Measurements from ENCODE around the gene ENC1.

The ENC1 gene

GRCh38 chr5:74625742-74626241 is 14.7 kb downstream of the ENC1 start:
- DNase-seq (ENCODE audit: low read depth), result peak; percentile 45
- peak; percentile 6 for TF ChIP-seq CTCF (IDR thresholded peaks at IDR 0.05; ENCODE audit: insufficient read depth, low read depth, low read length, missing control alignments)
- H3K4me3 ChIP-seq (ENCODE audit: low read length), result no peak overlapping the region

- H3K4me3 ChIP-seq (ENCODE audit: low read length), result no peak overlapping the region
- no peak for TF ChIP-seq CTCF (IDR thresholded peaks at IDR 0.05; ENCODE audit: insufficient read depth, low read depth, low read length, missing control alignments)
- peak; percentile 68 for DNase-seq (ENCODE audit: low read depth)
Observed at GRCh38 chr5:74624931-74625505, 15.5 kb downstream of the ENC1 start.

GRCh38 chr5:74624501-74624900 is 16.0 kb downstream of the ENC1 start:
- peak; percentile 99 for DNase-seq (ENCODE audit: low read depth)

GRCh38 chr5:74623748-74624408 is 16.6 kb downstream of the ENC1 start:
- DNase-seq (ENCODE audit: low read depth), result no peak
- no peak overlapping the region for H3K4me3 ChIP-seq (ENCODE audit: low read length)
- no peak for TF ChIP-seq CTCF (IDR thresholded peaks at IDR 0.05; ENCODE audit: insufficient read depth, low read depth, low read length, missing control alignments)

More at GRCh38 chr5:74624501-74624900, 16.0 kb downstream of the ENC1 start:
- no peak overlapping the region for H3K4me3 ChIP-seq (ENCODE audit: low read length)
- TF ChIP-seq CTCF (IDR thresholded peaks at IDR 0.05; ENCODE audit: insufficient read depth, low read depth, low read length, missing control alignments), result no peak

- no peak for DNase-seq (ENCODE audit: low read depth)
- no peak for TF ChIP-seq CTCF (IDR thresholded peaks at IDR 0.05; ENCODE audit: insufficient read depth, low read depth, low read length, missing control alignments)
- no peak overlapping the region for H3K4me3 ChIP-seq (ENCODE audit: low read length)
Observed at GRCh38 chr5:74623006-74623611, 17.4 kb downstream of the ENC1 start.

- TF ChIP-seq CTCF (IDR thresholded peaks at IDR 0.05; ENCODE audit: insufficient read depth, low read depth, low read length, missing control alignments), result no peak
- H3K4me3 ChIP-seq (ENCODE audit: low read length), result no peak overlapping the region
- DNase-seq (ENCODE audit: low read depth), result peak; percentile 63
Observed at GRCh38 chr5:74622122-74622521, 18.4 kb downstream of the ENC1 start.
